Brain pericyte (primary cell): ENCODE measurements around the gene COL13A1.

Source experiments
- DNase-seq: peaks from one replicate; pipeline ENCODE4 v3.0.0-alpha.2; 2012; ENCODE audit warnings: low read depth, low spot score

The COL13A1 gene

DNA sequence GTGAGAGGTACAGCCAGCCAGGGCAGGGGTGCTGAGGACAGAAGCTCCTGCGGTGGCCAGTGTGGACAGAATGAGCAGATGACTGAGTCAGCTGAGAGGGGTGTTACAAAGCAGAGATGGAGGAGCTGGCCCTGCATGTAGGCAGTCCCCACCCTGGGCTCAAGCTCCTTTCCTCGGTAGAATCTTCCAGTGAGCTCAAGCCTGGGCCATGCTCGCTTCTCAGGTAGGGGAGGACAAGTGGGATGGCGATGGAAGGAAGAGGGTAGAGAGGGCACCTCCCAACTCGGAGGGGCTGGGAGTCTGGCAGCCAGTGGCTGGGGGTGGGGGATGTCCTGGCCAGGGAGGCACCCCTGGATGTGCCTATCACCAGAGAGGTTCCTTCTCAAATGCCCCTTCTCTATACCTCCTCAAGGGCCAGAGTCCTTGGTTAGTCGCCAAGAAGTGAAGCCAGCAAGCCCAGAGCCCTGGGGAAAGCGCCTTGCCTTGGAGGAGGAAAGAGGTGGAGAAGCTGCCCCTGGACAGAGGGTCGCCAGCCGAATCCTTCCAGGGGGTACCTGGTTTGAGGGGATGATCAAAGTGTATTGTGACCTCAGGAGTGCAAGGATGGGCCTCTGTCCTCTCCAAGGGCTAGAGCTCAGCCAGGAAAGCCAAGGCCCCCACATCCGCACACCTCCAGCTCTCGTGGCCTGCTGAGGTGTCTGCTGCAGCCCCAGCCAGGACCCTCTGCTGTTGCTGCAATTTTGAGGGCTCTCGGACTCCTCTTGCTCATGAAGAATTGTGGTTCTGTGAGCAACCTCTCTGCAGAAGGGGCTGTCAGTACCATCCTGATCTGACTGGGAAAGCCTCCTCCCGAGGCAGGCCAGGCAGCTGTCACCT is 162.4 kb downstream of the COL13A1 start:
- no peak for DNase-seq

GRCh38 chr10:69965086-69965485 is 163.4 kb downstream of the COL13A1 start:
- DNase-seq: no peak

- DNase-seq: no peak
These were observed 164.4 kb downstream of the COL13A1 start for GRCh38 chr10:69965919-69966662.

GRCh38 chr10:69968830-69969229 is 167.1 kb downstream of the COL13A1 start:
- DNase-seq: no peak

DNA sequence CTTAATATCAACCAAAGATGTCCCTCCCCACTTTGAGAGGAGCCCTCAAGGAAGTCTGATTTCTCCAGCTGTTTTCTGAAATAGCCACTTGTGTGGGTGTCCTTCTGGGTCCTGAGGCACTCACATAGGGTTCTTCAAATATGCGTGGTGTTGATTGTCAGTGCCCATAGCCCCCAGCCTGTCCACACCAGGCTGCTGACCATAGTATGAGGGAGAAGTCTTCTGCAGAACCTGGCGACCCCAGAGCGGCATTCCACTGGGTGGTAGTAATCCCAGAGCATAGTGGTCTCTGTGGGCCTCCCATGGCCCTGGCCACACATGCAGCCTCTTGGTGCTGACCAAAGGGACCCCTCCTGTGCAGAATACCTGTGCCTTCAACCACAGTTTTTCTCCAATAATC is 168.3 kb downstream of the COL13A1 start:
- DNase-seq: no peak

- DNase-seq: no peak
These were observed 171.3 kb downstream of the COL13A1 start for GRCh38 chr10:69972981-69973397.

GRCh38 chr10:69973678-69974077 is 172.0 kb downstream of the COL13A1 start:
- no peak for DNase-seq

DNA sequence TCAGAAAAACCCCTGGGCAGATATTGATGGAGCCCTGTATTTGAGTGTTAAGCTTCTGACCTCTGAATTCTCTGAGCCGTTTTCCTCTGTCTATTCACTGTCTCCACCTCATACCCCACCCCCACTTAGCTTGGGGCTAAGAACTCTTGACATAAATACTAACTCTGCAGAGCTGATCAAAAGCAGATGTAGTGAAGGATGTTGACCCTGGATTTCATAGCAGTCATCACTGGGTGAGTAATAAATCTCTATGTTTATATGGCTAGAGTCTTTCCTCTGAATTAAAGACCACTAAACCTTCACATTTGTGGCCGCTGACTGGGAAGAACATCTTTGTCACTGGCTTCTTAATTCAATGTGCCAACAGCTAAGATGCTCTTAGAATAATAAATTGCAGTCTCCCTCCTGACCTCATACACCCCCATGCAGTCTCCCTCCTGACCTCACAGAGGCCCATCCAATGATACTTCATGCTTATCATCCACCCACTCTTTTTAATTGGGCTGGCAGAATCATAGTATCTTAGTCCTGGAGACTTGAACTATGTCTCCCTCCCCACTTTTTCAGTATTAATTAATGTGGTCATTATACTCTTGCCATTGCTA is 172.9 kb downstream of the COL13A1 start:
- peak; percentile 68 for DNase-seq

GRCh38 chr10:69976795-69977546 is 175.3 kb downstream of the COL13A1 start:
- DNase-seq: no peak

GRCh38 chr10:69979174-69979573 is 177.5 kb downstream of the COL13A1 start:
- DNase-seq: no peak

GRCh38 chr10:69980672-69981071 is 179.0 kb downstream of the COL13A1 start:
- no peak for DNase-seq

GRCh38 chr10:69988094-69988493 is 186.4 kb downstream of the COL13A1 start:
- DNase-seq: no peak

GRCh38 chr10:69991151-69991550 is 189.4 kb downstream of the COL13A1 start:
- no peak for DNase-seq

- DNase-seq: no peak
These were observed 192.6 kb downstream of the COL13A1 start for GRCh38 chr10:69994262-69994661.

- no peak for DNase-seq
These were observed 194.9 kb downstream of the COL13A1 start for GRCh38 chr10:69996611-69997010.

- DNase-seq: no peak
These were observed 198.6 kb downstream of the COL13A1 start for GRCh38 chr10:70000262-70000661.

GRCh38 chr10:70007116-70007820 is 205.6 kb downstream of the COL13A1 start:
- DNase-seq: no peak
